Measurements from ENCODE around the gene FLT3LG. TPM values are rescaled to one million over a fixed set of nuclear protein-coding genes. Genes with fewer than 3 reads are reported as not detected.

FLT3LG gene
- total and polyA plus RNA-seq, 2 of the 8 experiments (the other 6 are each of a cell fraction or from before 2014, with no cell fraction given), result 1.6 to 3.2 TPM

GRCh38 chr19:49475995-49476880, 2.2 kb downstream of the FLT3LG start (continued):
- TF ChIP-seq, protein P1, sequence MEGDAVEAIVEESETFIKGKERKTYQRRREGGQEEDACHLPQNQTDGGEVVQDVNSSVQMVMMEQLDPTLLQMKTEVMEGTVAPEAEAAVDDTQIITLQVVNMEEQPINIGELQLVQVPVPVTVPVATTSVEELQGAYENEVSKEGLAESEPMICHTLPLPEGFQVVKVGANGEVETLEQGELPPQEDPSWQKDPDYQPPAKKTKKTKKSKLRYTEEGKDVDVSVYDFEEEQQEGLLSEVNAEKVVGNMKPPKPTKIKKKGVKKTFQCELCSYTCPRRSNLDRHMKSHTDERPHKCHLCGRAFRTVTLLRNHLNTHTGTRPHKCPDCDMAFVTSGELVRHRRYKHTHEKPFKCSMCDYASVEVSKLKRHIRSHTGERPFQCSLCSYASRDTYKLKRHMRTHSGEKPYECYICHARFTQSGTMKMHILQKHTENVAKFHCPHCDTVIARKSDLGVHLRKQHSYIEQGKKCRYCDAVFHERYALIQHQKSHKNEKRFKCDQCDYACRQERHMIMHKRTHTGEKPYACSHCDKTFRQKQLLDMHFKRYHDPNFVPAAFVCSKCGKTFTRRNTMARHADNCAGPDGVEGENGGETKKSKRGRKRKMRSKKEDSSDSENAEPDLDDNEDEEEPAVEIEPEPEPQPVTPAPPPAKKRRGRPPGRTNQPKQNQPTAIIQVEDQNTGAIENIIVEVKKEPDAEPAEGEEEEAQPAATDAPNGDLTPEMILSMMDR (IDR thresholded peaks at IDR 0.05; ENCODE audit: control extremely low read depth in 1 of 3, insufficient read depth in 1 of 3, low read depth in 1 of 3, low read length in 3 of 3), result peak; percentile 77 to 87 (median 82)
- 0 out of 2 replicates have a peak, but pooled peaks have one; percentile 7 for TF ChIP-seq BACH1 (IDR thresholded peaks at IDR 0.05; ENCODE audit: low read length)
- TF ChIP-seq RAD21 (IDR thresholded peaks at IDR 0.05 in 1 of 2, conservative IDR thresholded peaks at IDR 0.05 in 1 of 2; ENCODE audit: low read depth in 2 of 2, low read length in 2 of 2), result peak; percentile 44 to 63; a peak in 3 of 4 replicates

Data from H1 (cell line).